Stimulated activated CD4-positive, alpha-beta T cell treated with anti-CD3 and anti-CD28 coated beads, Interleukin-12 subunit alpha, Interleukin-12 subunit beta, amount 100 ng/mL, for 4 hours (primary cell): ENCODE data around the gene TBXA2R.

ENCODE experiments used
- DNase-seq: peaks from one replicate; pipeline ENCODE4 v3.0.0-alpha.2; 2020

Gene TBXA2R

GRCh38 chr19:3618811-3619630 lies 12.3 kb upstream of the TBXA2R start:
- DNase-seq = no peak

GRCh38 chr19:3618144-3618810 lies 11.6 kb upstream of the TBXA2R start:
- peak; percentile 57 for DNase-seq

- DNase-seq = no peak
These were observed 10.8 kb upstream of the TBXA2R start for GRCh38 chr19:3617463-3617862.

- no peak for DNase-seq
These were observed 9.0 kb upstream of the TBXA2R start for GRCh38 chr19:3615524-3616135.

GRCh38 chr19:3614858-3615505 lies 8.3 kb upstream of the TBXA2R start:
- DNase-seq = no peak

GRCh38 chr19:3613818-3614661 lies 7.4 kb upstream of the TBXA2R start:
- DNase-seq = no peak

GRCh38 chr19:3612901-3613741 lies 6.4 kb upstream of the TBXA2R start:
- no peak for DNase-seq

- no peak for DNase-seq
These were observed 5.7 kb upstream of the TBXA2R start for GRCh38 chr19:3612330-3612729.

- DNase-seq = no peak
These were observed 5.2 kb upstream of the TBXA2R start for GRCh38 chr19:3611841-3612240.

GRCh38 chr19:3610745-3611717 lies 4.4 kb upstream of the TBXA2R start:
- no peak for DNase-seq

- DNase-seq = no peak
These were observed 3.4 kb upstream of the TBXA2R start for GRCh38 chr19:3609779-3610719.

GRCh38 chr19:3608750-3609322 lies 2.2 kb upstream of the TBXA2R start:
- no peak for DNase-seq

GRCh38 chr19:3608079-3608641 lies 1.5 kb upstream of the TBXA2R start:
- no peak for DNase-seq

- no peak for DNase-seq
These were observed 816 bp upstream of the TBXA2R start for GRCh38 chr19:3607303-3608078.

- peak; percentile 20 for DNase-seq
These were observed 443 bp downstream of the TBXA2R start for GRCh38 chr19:3606174-3606689.

GRCh38 chr19:3605770-3606169 lies 905 bp downstream of the TBXA2R start:
- no peak for DNase-seq

GRCh38 chr19:3605361-3605760 lies 1.3 kb downstream of the TBXA2R start:
- DNase-seq = no peak
